HG02840 (cell line): ENCODE data around the gene RNF40.

ENCODE experiments used
- ATAC-seq: cut with Tn5 transposase; IDR thresholded peaks from one replicate; pipeline ENCODE4 v1.9.1; 2021; ENCODE audit warnings: mild to moderate bottlenecking, moderate library complexity, moderate number of reproducible peaks; ENCODE audit not compliant: unreplicated experiment, low FRiP score

Gene RNF40

GRCh38 chr16:30761928-30762902 lies at the start of gene RNF40, which contains the start of gene CFAP119:
TSS of gene RNF40 (plus strand) at chr16:30762322. CDS start at chr16:30762546, 224 bp downstream.
TSS of gene CFAP119 (minus strand) at chr16:30762062. CDS start at chr16:30761748, 314 bp downstream.
- ATAC-seq = peak; percentile 86

- ATAC-seq = no peak
Measured at GRCh38 chr16:30715750-30716445, 46.2 kb upstream of the RNF40 start.

GRCh38 chr16:30720086-30720485 lies 42.0 kb upstream of the RNF40 start:
- no peak for ATAC-seq

- ATAC-seq = no peak
Measured at GRCh38 chr16:30720694-30721093, 41.4 kb upstream of the RNF40 start.

- ATAC-seq = no peak
Measured at GRCh38 chr16:30721167-30721566, 41.0 kb upstream of the RNF40 start.

GRCh38 chr16:30721606-30722005 lies 40.5 kb upstream of the RNF40 start:
- no peak for ATAC-seq

- no peak for ATAC-seq
Measured at GRCh38 chr16:30722443-30722842, 39.7 kb upstream of the RNF40 start.

GRCh38 chr16:30722916-30723315 lies 39.2 kb upstream of the RNF40 start:
- ATAC-seq = no peak

- no peak for ATAC-seq
Measured at GRCh38 chr16:30723725-30724355, 38.3 kb upstream of the RNF40 start.

- no peak for ATAC-seq
Measured at GRCh38 chr16:30724641-30725417, 37.3 kb upstream of the RNF40 start.

- no peak for ATAC-seq
Measured at GRCh38 chr16:30725418-30725792, 36.7 kb upstream of the RNF40 start.

- no peak for ATAC-seq
Measured at GRCh38 chr16:30728321-30728720, 33.8 kb upstream of the RNF40 start.

GRCh38 chr16:30728899-30729672 lies 33.0 kb upstream of the RNF40 start:
- no peak for ATAC-seq

- no peak for ATAC-seq
Measured at GRCh38 chr16:30731411-30731810, 30.7 kb upstream of the RNF40 start.

- no peak for ATAC-seq
Measured at GRCh38 chr16:30736995-30737793, 24.9 kb upstream of the RNF40 start.

- no peak for ATAC-seq
Measured at GRCh38 chr16:30737794-30738648, 24.1 kb upstream of the RNF40 start.

- ATAC-seq = no peak
Measured at GRCh38 chr16:30738984-30739951, 22.9 kb upstream of the RNF40 start.
